Measurements from ENCODE around the gene EMILIN2.

EMILIN2 gene

GRCh38 chr18:2964361-2965010 lies 117.7 kb downstream of the EMILIN2 start:
- ChIA-PET POLR2A (no interaction called here), CTCF (no interaction called here)
- TF ChIP-seq ZNF362 (tag by site-specific recombination; IDR thresholded peaks at IDR 0.05) (no peak), ZNF223 (tag by site-specific recombination; IDR thresholded peaks at IDR 0.05) (no peak), ATF2 (tag by site-specific recombination; IDR thresholded peaks at IDR 0.05; ENCODE audit: low read depth) (no peak), SCRT1 (tag by site-specific recombination; IDR thresholded peaks at IDR 0.05; ENCODE audit: borderline replicate concordance) (no peak), ZNF501 (tag by site-specific recombination; IDR thresholded peaks at IDR 0.05) (no peak), ZNF350 (tag by site-specific recombination; IDR thresholded peaks at IDR 0.05) (no peak), ZNF629 (tag by site-specific recombination; IDR thresholded peaks at IDR 0.05) (no peak), TSHZ1 (tag by site-specific recombination; IDR thresholded peaks at IDR 0.05; ENCODE audit: borderline replicate concordance) (no peak), ZNF645 (tag by site-specific recombination; IDR thresholded peaks at IDR 0.05) (no peak), ZNF555 (tag by site-specific recombination; conservative IDR thresholded peaks at IDR 0.05) (no peak), ZNF830 (tag by site-specific recombination; IDR thresholded peaks at IDR 0.05; ENCODE audit: low read depth) (no peak), ZNF837 (tag by site-specific recombination; IDR thresholded peaks at IDR 0.05) (no peak), ZNF776 (tag by site-specific recombination; IDR thresholded peaks at IDR 0.05; ENCODE audit: borderline replicate concordance) (no peak), ZNF596 (tag by site-specific recombination; IDR thresholded peaks at IDR 0.05) (no peak)

More at GRCh38 chr18:2964361-2965010, 117.7 kb downstream of the EMILIN2 start:
- H3K4me1 ChIP-seq (ENCODE audit: control insufficient read depth, insufficient read depth, low read length), result no peaks in the 10 kb centered on the region; the same call in 1 of the 2 replicates
- no peaks in the 10 kb centered on the region for H3K9me3 ChIP-seq (ENCODE audit: control insufficient read depth, insufficient read depth, low read depth, low read length)
- no peak overlapping the region for H3K4me3 ChIP-seq (ENCODE audit: low read depth, low read length)
- peaks cover 0 to 4% of the 10 kb centered on the region in 2 experiments; a peak in 1 of 3 replicates for H3K36me3 ChIP-seq (ENCODE audit: control insufficient read depth in 2 of 2, insufficient read depth in 1 of 2, low read length in 2 of 2)
- H3K27ac ChIP-seq (ENCODE audit: extremely low read depth, low read depth, low read length), result no peak overlapping the region

All from HEK293 (cell line).